Measurements from ENCODE around the gene MON1A. TPM values are rescaled to one million over a fixed set of nuclear protein-coding genes. Genes with fewer than 3 reads are reported as not detected.
A peak's percentile ranks its signal among the peaks of the same experiment; 100 is the strongest.

MON1A gene
- total RNA-seq, 1 experiment from 2014 or later: 9.0 TPM

DNA sequence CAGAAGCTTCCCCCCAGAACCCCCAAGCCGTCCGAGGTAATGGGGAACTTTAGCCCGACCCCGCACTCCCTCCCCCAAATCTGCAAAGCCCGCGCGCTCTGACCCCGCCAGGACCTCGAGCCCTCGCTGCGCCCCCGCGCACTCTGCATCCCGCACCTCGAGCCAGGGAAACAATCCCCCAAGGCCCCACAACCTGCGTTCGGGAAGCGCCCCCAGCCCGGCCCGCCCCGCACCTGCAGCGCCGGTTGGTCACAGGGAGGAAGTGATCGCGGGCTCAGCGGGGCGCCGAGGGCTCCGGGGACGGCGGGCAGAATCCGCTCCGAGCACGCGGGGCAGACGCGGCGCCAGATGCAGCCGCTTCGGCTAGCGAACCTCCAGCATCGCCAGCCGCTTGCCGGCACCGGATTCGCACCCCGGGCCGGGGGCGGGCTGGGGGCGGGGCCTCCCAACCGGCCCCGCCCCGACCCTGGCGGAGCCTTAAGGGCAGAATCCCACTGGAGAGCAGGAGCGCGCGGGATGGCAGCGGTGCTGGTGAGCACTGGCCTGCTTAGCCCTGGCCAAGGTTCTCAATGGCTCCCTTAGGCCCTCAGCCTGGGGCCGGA, 60.0 kb downstream of the MON1A start, which contains the start of gene CAMKV:
TSS of gene CAMKV (minus strand) at position 382 of the 602 bp plus-strand sequence. CDS start 7,518 bp downstream, outside the sequence.
- peaks cover 6% of the 10 kb centered on the region; the same call in 1 of the 2 replicates for H3K27me3 ChIP-seq (ENCODE audit: insufficient read depth, low read length)

More for the DNA sequence above, 60.0 kb downstream of the MON1A start, which contains the start of gene CAMKV:
- H3K27ac ChIP-seq (ENCODE audit: low read depth, low read length): no peak within 1 kb of the TSS
- RAD21 ChIA-PET (ENCODE audit: low non-redundant PET in 1 of 2, low total read pairs in 2 of 2, uncharacterized antibody in 2 of 2, unreplicated experiment in 2 of 2): no interaction called here
- DNase-seq (ENCODE audit: low read depth, low spot score) (no peak), ATAC-seq (peak; percentile 51)
- no peaks in the 10 kb centered on the region for H3K79me2 ChIP-seq (ENCODE audit: insufficient read depth, low read length)
- H3K4me3 ChIP-seq (replicated peaks in 1 of 2; ENCODE audit: low read depth in 1 of 2, low read length in 2 of 2): no peak within 1 kb of the TSS
- POLR2A ChIA-PET: no interaction called here
- H4K20me1 ChIP-seq (ENCODE audit: insufficient read depth): no peaks in the 10 kb centered on the region
- no peaks in the 10 kb centered on the region for H3K9me2 ChIP-seq (ENCODE audit: insufficient read depth)
- H3K4me1 ChIP-seq (ENCODE audit: control insufficient read depth in 1 of 2, insufficient read depth in 2 of 2, low read length in 2 of 2): 0 out of 4 replicates have a peak, but pooled peaks cover 0 to 6% of the 10 kb centered on the region in 2 experiments
- H2AFZ ChIP-seq (ENCODE audit: low read depth, low read length, poor library complexity, severe bottlenecking): no peak within 1 kb of the TSS
- TF ChIP-seq ELF1 (IDR thresholded peaks at IDR 0.05; ENCODE audit: borderline replicate concordance, low read depth) (no peak), JUND (IDR thresholded peaks at IDR 0.05) (no peak), ZBTB33 (IDR thresholded peaks at IDR 0.05; ENCODE audit: extremely low read depth, insufficient replicate concordance, low read length) (no peak), ZFX (IDR thresholded peaks at IDR 0.05) (no peak), CTCF (IDR thresholded peaks at IDR 0.05 in 2 of 3, conservative IDR thresholded peaks at IDR 0.05 in 1 of 3; ENCODE audit: borderline replicate concordance in 1 of 3, insufficient read depth in 1 of 3, low read depth in 2 of 3, low read length in 2 of 3) (no peak), CBX3 (IDR thresholded peaks at IDR 0.05; ENCODE audit: low read depth) (no peak), POLR2A (IDR thresholded peaks at IDR 0.05; ENCODE audit: borderline replicate concordance, extremely low read depth, insufficient read depth, insufficient read length) (no peak), SRF (IDR thresholded peaks at IDR 0.05; ENCODE audit: low read depth) (no peak), EZH2 (IDR thresholded peaks at IDR 0.05) (no peak), POLR2AphosphoS5 (IDR thresholded peaks at IDR 0.05; ENCODE audit: low read depth, low read length) (no peak), EZH2phosphoT487 (IDR thresholded peaks at IDR 0.05; ENCODE audit: borderline replicate concordance) (no peak), FOSL1 (IDR thresholded peaks at IDR 0.05; ENCODE audit: low read depth) (no peak), CEBPB (IDR thresholded peaks at IDR 0.05; ENCODE audit: low read depth) (no peak), TCF7L2 (IDR thresholded peaks at IDR 0.05; ENCODE audit: borderline replicate concordance, extremely low read depth, insufficient read depth, insufficient read length) (no peak), RAD21 (IDR thresholded peaks at IDR 0.05; ENCODE audit: low read depth) (no peak), ZNF274 (IDR thresholded peaks at IDR 0.05; ENCODE audit: low read depth, low read length) (no peak), REST (IDR thresholded peaks at IDR 0.05; ENCODE audit: low read depth) (no peak)
- TF ChIP-seq, protein P1, sequence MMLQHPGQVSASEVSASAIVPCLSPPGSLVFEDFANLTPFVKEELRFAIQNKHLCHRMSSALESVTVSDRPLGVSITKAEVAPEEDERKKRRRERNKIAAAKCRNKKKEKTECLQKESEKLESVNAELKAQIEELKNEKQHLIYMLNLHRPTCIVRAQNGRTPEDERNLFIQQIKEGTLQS (IDR thresholded peaks at IDR 0.05): no peak
- CTCF ChIA-PET: no interaction called here
- H3K36me3 ChIP-seq (ENCODE audit: control insufficient read depth in 1 of 2, insufficient read depth in 2 of 2, low read length in 2 of 2): no peaks in the 10 kb centered on the region
- BruUV-seq (replicated peaks): no TSS peak
- no peaks in the 10 kb centered on the region for H3K9me3 ChIP-seq (ENCODE audit: control insufficient read depth in 1 of 2, insufficient read depth in 1 of 2, low read depth in 1 of 2, low read length in 2 of 2)
- no peak within 1 kb of the TSS for H3K9ac ChIP-seq (ENCODE audit: low read length)
- no peak within 1 kb of the TSS for H3K4me2 ChIP-seq (ENCODE audit: low read length)
- intact Hi-C loops (cut with micrococcal nuclease): no loop called here
